HepG2 (cell line): Measurements from ENCODE around the gene KRT12. TPM values are rescaled to one million over a fixed set of nuclear protein-coding genes. Genes with fewer than 3 reads are reported as not detected.

Experiments
- ATAC-seq: fragments of 200-7000 bp; cut with Tn5 transposase; 3 replicates; pipeline ENCODE4 v1.9.1; 2020; ENCODE audit warnings: mild to moderate bottlenecking, moderate library complexity
- BruUV-seq: library from RNA; stranded (reverse); fragments of 400-500 nt; replicated peaks from 2 replicates; lab custom pipeline; 2021; lab: Mats Ljungman, UMichigan
- CTCF ChIA-PET: fragments of 300-600 bp; formaldehyde crosslinking; extraction: SDS; loops from one replicate; lab custom pipeline; 2021; ENCODE audit warnings: low total read pairs, inconsistent platforms, low intra/inter-chr PET ratio; lab: Yijun Ruan, JAX
- POLR2A ChIA-PET: fragments of 350-600 bp; sonication (Branson Sonifier 250); formaldehyde crosslinking; loops from one replicate; lab custom pipeline; 2020; ENCODE audit warnings: antibody characterized with exemption, inconsistent platforms; lab: Yijun Ruan, JAX
- DNase-seq: peaks from one replicate; pipeline ENCODE4 v3.0.0-alpha.2; 2015; ENCODE audit warnings: low spot score
- FAIRE-seq: peaks from 3 replicates; lab custom pipeline; 2011; peaks lifted over from hg19 to GRCh38; lab: Jason Lieb, UNC
- H2AFZ ChIP-seq: one replicate; pipeline ENCODE4 v1.6.1; 2011; ENCODE audit warnings: low read length, inconsistent platforms
- H3K27ac ChIP-seq: fragments of 300-600 bp; 3 replicates; pipeline ENCODE4 v1.8.0; 2011; ENCODE audit warnings: mixed run types, mild to moderate bottlenecking, mixed read lengths, low read length, inconsistent platforms; ENCODE audit not compliant: insufficient read depth; ENCODE audit errors: extremely low read length
- H3K27me3 ChIP-seq, 2 experiments: fragments of 200-600 bp in 1 of 2; 2 replicates in 1 of 2; 3 replicates in 1 of 2; pipeline versions ENCODE4 v1.6.0 to v1.8.0; 2011; ENCODE audit warnings: low read length in 2 of 2, mild to moderate bottlenecking in 2 of 2, moderate library complexity in 2 of 2, inconsistent platforms in 1 of 2; ENCODE audit not compliant: insufficient read depth in 2 of 2, control insufficient read depth in 1 of 2
- H3K36me3 ChIP-seq, 2 experiments: fragments of 200-600 bp in 1 of 2; replicated peaks in 1 of 2; 2 replicates in 1 of 2; 3 replicates in 1 of 2; pipeline versions ENCODE4 v1.5.1 to v1.8.0; 2011; ENCODE audit warnings: low read length in 2 of 2, inconsistent platforms in 1 of 2; ENCODE audit not compliant: insufficient read depth in 2 of 2, control insufficient read depth in 1 of 2
- H3K4me1 ChIP-seq: 2 replicates; pipeline ENCODE4 v1.5.1; 2012; ENCODE audit warnings: low read length, inconsistent platforms; ENCODE audit not compliant: insufficient read depth
- H3K4me2 ChIP-seq: 2 replicates; pipeline ENCODE4 v1.6.0; 2011; ENCODE audit warnings: low read depth, low read length, inconsistent platforms
- H3K4me3 ChIP-seq, 3 experiments: fragments of 200-600 bp in 1 of 3; sonication (generic), shearing (Covaris generic) in 1 of 3; replicated peaks in 1 of 3; 2 replicates each; pipeline ENCODE4 v1.5.1; 2011 to 2016; ENCODE audit warnings: low read length in 3 of 3, inconsistent platforms in 2 of 3, low read depth in 2 of 3, mild to moderate bottlenecking in 2 of 3, control low read depth in 1 of 3, mixed read lengths in 1 of 3; ENCODE audit not compliant: insufficient read depth in 1 of 3
- H3K79me2 ChIP-seq: one replicate; pipeline ENCODE4 v1.6.1; 2011; ENCODE audit warnings: low read length, inconsistent platforms; ENCODE audit not compliant: insufficient read depth
- H3K9ac ChIP-seq: 2 replicates; pipeline ENCODE4 v1.6.0; 2011; ENCODE audit warnings: mild to moderate bottlenecking, low read depth, low read length, inconsistent platforms; ENCODE audit not compliant: insufficient read depth
- H3K9me3 ChIP-seq: 2 replicates; pipeline ENCODE4 v1.5.1; 2012; ENCODE audit warnings: mild to moderate bottlenecking, low read length
- H4K20me1 ChIP-seq: 2 replicates; pipeline ENCODE4 v1.6.0; 2011; ENCODE audit warnings: inconsistent platforms, mild to moderate bottlenecking, low read length, moderate library complexity; ENCODE audit not compliant: insufficient read depth
- AGO1 ChIP-seq: fragments of 200-400 bp; formaldehyde crosslinking; IDR thresholded peaks from 2 replicates; pipeline ENCODE4 v1.6.1; 2017; ENCODE audit warnings: mild to moderate bottlenecking, low read depth, low read length, moderate library complexity; ENCODE audit not compliant: poor library complexity, severe bottlenecking
- AHDC1 ChIP-seq: sonication (generic); formaldehyde crosslinking; IDR thresholded peaks from 2 replicates; pipeline ENCODE4 v1.5.1; 2020; ENCODE audit warnings: mild to moderate bottlenecking, missing genetic modification reagents, borderline replicate concordance
- KIAA2018 ChIP-seq: sonication (generic); formaldehyde crosslinking; IDR thresholded peaks from 2 replicates; pipeline ENCODE4 v1.5.0; 2020; ENCODE audit warnings: mild to moderate bottlenecking, missing genetic modification reagents, borderline replicate concordance
- ZNF276 ChIP-seq: sonication (generic); formaldehyde crosslinking; IDR thresholded peaks from 2 replicates; pipeline ENCODE4 v1.4.0; 2020; ENCODE audit warnings: mild to moderate bottlenecking, low read depth, missing genetic modification reagents
- ZNF354B ChIP-seq: sonication (generic); formaldehyde crosslinking; IDR thresholded peaks from 2 replicates; pipeline ENCODE4 v1.8.0; 2022; ENCODE audit warnings: mild to moderate bottlenecking, missing genetic modification reagents
- ZNF614 ChIP-seq: IDR thresholded peaks from 2 replicates; pipeline ENCODE4 v1.6.1; 2018; ENCODE audit warnings: missing biosample characterization, missing genetic modification reagents, inconsistent platforms, borderline replicate concordance
- ZNF713 ChIP-seq: sonication (generic); formaldehyde crosslinking; IDR thresholded peaks from 2 replicates; pipeline ENCODE4 v1.4.0; 2020; ENCODE audit warnings: mild to moderate bottlenecking, missing genetic modification reagents
- ZNF749 ChIP-seq: sonication (generic); formaldehyde crosslinking; IDR thresholded peaks from 2 replicates; pipeline ENCODE4 v1.8.0; 2022; ENCODE audit warnings: mild to moderate bottlenecking, missing genetic modification reagents, moderate library complexity, borderline replicate concordance
- WGBS: methylation state at CpG from one replicate; pipeline ENCODE4 v1.1.6; 2017; ENCODE audit warnings: low lambda C conversion rate; 5-methylcytosine and 5-hydroxymethylcytosine counted together
- in situ Hi-C: cut with HindIII; loops from 2 replicates; pipeline ENCODE4 v1.10.0; 2017; ENCODE audit warnings: low pct_unique_long_range_greater_than_20kb; ENCODE audit not compliant: extremely low pct_ligation_motif_present
- intact Hi-C: fragments of 100-400 bp; cut with micrococcal nuclease; formaldehyde crosslinking; loops from one replicate; pipeline ENCODE4 v1.10.0; 2022; ENCODE audit not compliant: unreplicated experiment
- polyA plus RNA-seq, 8 experiments: library from polyadenylated mRNA; depleted of rRNA in 3 of 8; stranded (reverse) in 7 of 8; unstranded in 1 of 8; fragments of >200 nt; fragmentation: Illumina TruSeq in 4 of 8; extraction: Trizol in 4 of 8; gene quantifications; 2 replicates each; pipeline versions ENCODE4 v1.2.1 to v1.2.3, GENCODE V29; 2011 to 2016; ENCODE audit warnings: low read depth in 4 of 8, missing spikeins in 1 of 8, mixed read lengths in 1 of 8; ENCODE audit not compliant: insufficient read depth in 1 of 8
- total RNA-seq, 5 experiments: library from RNA; depleted of rRNA; stranded (reverse); fragments of >200 nt; fragmentation: Illumina TruSeq; extraction: Trizol; gene quantifications; 2 replicates each; pipeline ENCODE4 v1.2.3, GENCODE V29; 2016; ENCODE audit warnings: low read depth in 1 of 5

The KRT12 gene
- total and polyA plus RNA-seq, 2 of the 13 experiments (the other 11 are each of a cell fraction or from before 2014, with no cell fraction given) = 0.07 to 0.09 TPM

GRCh38 chr17:40815381-40815780 is 51.6 kb downstream of the KRT12 start:
- ChIA-PET POLR2A (interaction anchor here (1.2 kb wide), 1 partner anchor 873 kb away, joined by 3 read pairs; the partner anchor contains the start of gene EIF1), CTCF (no interaction called here)
- Histone ChIP-seq H3K36me3 (peaks cover 4 to 7% of the 10 kb centered on the region in 2 experiments; a peak in 3 of 5 replicates), H3K9ac (no peak overlapping the region), H3K4me1 (peaks cover 27% of the 10 kb centered on the region), H3K4me3 (no peak overlapping the region), H2AFZ (no peak overlapping the region), H3K9me3 (no peaks in the 10 kb centered on the region), H3K27ac (no peak overlapping the region), H3K79me2 (peaks cover 20% of the 10 kb centered on the region), H3K27me3 (no peaks in the 10 kb centered on the region; a peak in 1 of 5 replicates), H4K20me1 (no peaks in the 10 kb centered on the region), H3K4me2 (no peak overlapping the region)
- intact Hi-C loops (no loop called here), in situ Hi-C loops (no loop called here)
- 74% methylated on average over 1 of the region's 1 CpG for WGBS
- ATAC-seq = no peak
- no peak for FAIRE-seq
- no peak for DNase-seq
- no TSS peak for BruUV-seq
- TF ChIP-seq ZNF713 (CRISPR knock-in tag) (no peak), ZNF614 (CRISPR knock-in tag) (no peak), KIAA2018 (CRISPR knock-in tag) (no peak), AGO1 (no peak), ZNF354B (CRISPR knock-in tag) (no peak), AHDC1 (CRISPR knock-in tag) (no peak), ZNF749 (no peak), ZNF276 (CRISPR knock-in tag) (no peak)
